Brain microvascular endothelial cell (primary cell): ENCODE results near the gene ADARB2.

ENCODE experiments used
- DNase-seq: peaks from one replicate; pipeline ENCODE4 v3.0.0-alpha.2; 2020
- H3K27ac ChIP-seq: fragments of 250-450 bp; sonication (Bioruptor Pico); 2 replicates; pipeline ENCODE4 v1.5.1; 2020; ENCODE audit warnings: mild to moderate bottlenecking, moderate library complexity
- H3K27me3 ChIP-seq: fragments of 250-450 bp; sonication (Bioruptor Pico); replicated peaks from 2 replicates; pipeline ENCODE4 v1.5.1; 2020; ENCODE audit warnings: mild to moderate bottlenecking
- H3K36me3 ChIP-seq: fragments of 250-450 bp; sonication (Bioruptor Pico); replicated peaks from 2 replicates; pipeline ENCODE4 v1.5.1; 2020; ENCODE audit warnings: mild to moderate bottlenecking
- H3K4me3 ChIP-seq: 2 replicates; pipeline ENCODE4 v1.5.1; 2011; ENCODE audit warnings: low read depth, mild to moderate bottlenecking, control low read depth, low read length, moderate library complexity
- CTCF ChIP-seq: IDR thresholded peaks from 2 replicates; pipeline ENCODE4 v1.5.1; 2011; ENCODE audit warnings: low read depth, mild to moderate bottlenecking, moderate library complexity, low read length, control low read depth, inconsistent platforms; ENCODE audit errors: missing control alignments
- in situ Hi-C: cut with HindIII; loops from 2 replicates; pipeline ENCODE4 v1.10.0; 2017; ENCODE audit warnings: low sequenced_read_pairs, low pct_ligation_motif_present

The ADARB2 gene

GRCh38 chr10:1491901-1492300 lies 245.4 kb downstream of the ADARB2 start:
- in situ Hi-C loops, result no loop called here
- Histone ChIP-seq H3K4me3 (no peak overlapping the region), H3K36me3 (no peaks in the 10 kb centered on the region), H3K27ac (no peak overlapping the region), H3K27me3 (no peaks in the 10 kb centered on the region)
- no peak for TF ChIP-seq CTCF
- no peak for DNase-seq

GRCh38 chr10:1489801-1490200 lies 247.5 kb downstream of the ADARB2 start:
- no peaks in the 10 kb centered on the region for H3K36me3 ChIP-seq
- DNase-seq, result no peak
- H3K27ac ChIP-seq, result no peak overlapping the region
- H3K4me3 ChIP-seq, result no peak overlapping the region
- no peak for TF ChIP-seq CTCF
- H3K27me3 ChIP-seq, result no peaks in the 10 kb centered on the region
- in situ Hi-C loops, result no loop called here

- Histone ChIP-seq H3K4me3 (no peak overlapping the region), H3K36me3 (no peaks in the 10 kb centered on the region), H3K27me3 (no peaks in the 10 kb centered on the region), H3K27ac (no peak overlapping the region)
- in situ Hi-C loops, result no loop called here
- no peak for DNase-seq
- no peak for TF ChIP-seq CTCF
Measured at GRCh38 chr10:1488970-1489548, 248.3 kb downstream of the ADARB2 start.

GRCh38 chr10:1486841-1487687 lies 250.3 kb downstream of the ADARB2 start:
- Histone ChIP-seq H3K27me3 (no peaks in the 10 kb centered on the region), H3K4me3 (no peak overlapping the region), H3K27ac (no peak overlapping the region), H3K36me3 (no peaks in the 10 kb centered on the region)
- in situ Hi-C loops, result no loop called here
- DNase-seq, result no peak
- TF ChIP-seq CTCF, result no peak

- Histone ChIP-seq H3K27me3 (no peaks in the 10 kb centered on the region), H3K36me3 (no peaks in the 10 kb centered on the region), H3K27ac (no peak overlapping the region), H3K4me3 (no peak overlapping the region)
- TF ChIP-seq CTCF, result no peak
- in situ Hi-C loops, result no loop called here
- DNase-seq, result no peak
Measured at GRCh38 chr10:1485357-1485756, 252.0 kb downstream of the ADARB2 start.
